Measurements from ENCODE around the gene FGF21.

- no peak for TF ChIP-seq POLR2A (IDR thresholded peaks at IDR 0.05; ENCODE audit: low read length)
- no peak for TF ChIP-seq GATA1 (IDR thresholded peaks at IDR 0.05; ENCODE audit: low read depth, low read length)
Measured at GRCh38 chr19:48708471-48708870, 46.9 kb upstream of the FGF21 start.

Data from erythroblast (primary cell).